T-cell (primary cell): ENCODE data around the gene KLHDC8A. TPM values are rescaled to one million over a fixed set of nuclear protein-coding genes. Genes with fewer than 3 reads are reported as not detected.

Experiments
- ATAC-seq, 4 experiments: fragments of 200-7000 bp in 3 of 4; fragments of 150-1000 bp in 1 of 4; cut with Tn5 transposase; replicated peaks in 1 of 4; 1 replicate in 3 of 4; 2 replicates in 1 of 4; pipeline ENCODE4 v1.10.0; 2021; ENCODE audit warnings: moderate library complexity in 3 of 4, mild to moderate bottlenecking in 2 of 4, moderate number of reproducible peaks in 1 of 4
- CTCF ChIA-PET, 2 donors: fragments of 300-600 bp; sonication (Branson Sonifier 250); formaldehyde crosslinking; loops; one replicate each; lab custom pipeline; 2022; ENCODE audit warnings: antibody characterized with exemption in 2 of 2; lab: Charles Lee
- POLR2A ChIA-PET, 2 donors: fragments of 300-600 bp; sonication (Branson Sonifier 250); formaldehyde crosslinking; loops; one replicate each; lab custom pipeline; 2022; ENCODE audit warnings: antibody characterized with exemption in 2 of 2; lab: Charles Lee
- DNase-seq, 35 experiments: peaks; one replicate each; pipeline versions ENCODE4 v3.0.0 to v3.0.0-alpha.2; 2013 to 2023
- H3K27ac ChIP-seq: one replicate; pipeline ENCODE4 v1.5.1; 2013; ENCODE audit warnings: low read length
- H3K27me3 ChIP-seq, 2 experiments: replicated peaks in 1 of 2; 1 replicate in 1 of 2; 2 replicates in 1 of 2; pipeline versions ENCODE4 v1.6.1 to v1.7.0; 2013; ENCODE audit warnings: low read length in 1 of 2, mixed read lengths in 1 of 2; ENCODE audit not compliant: control insufficient read depth in 2 of 2, insufficient read depth in 2 of 2; ENCODE audit errors: extremely low read depth in 1 of 2
- H3K36me3 ChIP-seq, 2 donors: 1 replicate in 1 of 2; 2 replicates in 1 of 2; pipeline versions ENCODE4 v1.6.1 to v1.7.0; 2013; ENCODE audit warnings: low read length in 1 of 2; ENCODE audit not compliant: control insufficient read depth in 2 of 2, insufficient read depth in 1 of 2; ENCODE audit errors: extremely low read depth in 1 of 2
- H3K4me1 ChIP-seq, 2 experiments: 1 replicate in 1 of 2; 2 replicates in 1 of 2; pipeline versions ENCODE4 v1.6.1 to v1.7.0; 2013; ENCODE audit warnings: low read length in 2 of 2, mixed read lengths in 1 of 2; ENCODE audit not compliant: insufficient read depth in 2 of 2, control insufficient read depth in 1 of 2; ENCODE audit errors: extremely low read depth in 1 of 2
- H3K4me3 ChIP-seq, 2 donors: 1 replicate in 1 of 2; 2 replicates in 1 of 2; pipeline versions ENCODE4 v1.5.1 to v1.7.0; 2013; ENCODE audit warnings: mild to moderate bottlenecking in 2 of 2, low read length in 1 of 2, moderate library complexity in 1 of 2; ENCODE audit not compliant: control insufficient read depth in 1 of 2; ENCODE audit errors: extremely low read depth in 1 of 2
- H3K9me3 ChIP-seq: 2 replicates; pipeline ENCODE4 v1.7.0; 2013
- H3K27ac Mint-ChIP-seq, 2 donors: one replicate each; pipeline ENCODE4 v1.8.0; 2020 to 2021; ENCODE audit warnings: mild to moderate bottlenecking in 2 of 2, mixed read lengths in 2 of 2
- H3K27me3 Mint-ChIP-seq, 2 donors: one replicate each; pipeline ENCODE4 v1.8.0; 2021 to 2022; ENCODE audit warnings: mixed read lengths in 2 of 2
- H3K36me3 Mint-ChIP-seq: one replicate; pipeline ENCODE4 v1.8.0; 2021; ENCODE audit warnings: mixed read lengths
- H3K4me1 Mint-ChIP-seq, 3 donors: one replicate each; pipeline ENCODE4 v1.8.0; 2020 to 2022; ENCODE audit warnings: mixed read lengths in 3 of 3, mild to moderate bottlenecking in 1 of 3
- H3K4me3 Mint-ChIP-seq, 3 donors: one replicate each; pipeline ENCODE4 v1.8.0; 2020 to 2022; ENCODE audit warnings: mild to moderate bottlenecking in 3 of 3, mixed read lengths in 3 of 3, moderate library complexity in 3 of 3
- H3K9me3 Mint-ChIP-seq, 3 donors: one replicate each; pipeline ENCODE4 v1.8.0; 2020 to 2022; ENCODE audit warnings: mixed read lengths in 3 of 3
- WGBS: methylation state at CpG from one replicate; pipeline ENCODE4 v1.1.5; 2013; ENCODE audit warnings: missing lambda C conversion rate; ENCODE audit not compliant: insufficient coverage; 5-methylcytosine and 5-hydroxymethylcytosine counted together
- total RNA-seq, 35 experiments: library from RNA in 6 of 35; stranded (reverse) in 6 of 35; fragments of 120-200 nt in 1 of 35; gene quantifications; one replicate each; pipeline versions ENCODE4 v1.2.1 to v1.2.4 and lab custom pipeline; 2013 to 2026

Gene KLHDC8A
- total RNA-seq, 5 donors from 2014 or later (not counting 1 experiment from before 2014, with no cell fraction given): 0.30 TPM; not detected in 4

DNA sequence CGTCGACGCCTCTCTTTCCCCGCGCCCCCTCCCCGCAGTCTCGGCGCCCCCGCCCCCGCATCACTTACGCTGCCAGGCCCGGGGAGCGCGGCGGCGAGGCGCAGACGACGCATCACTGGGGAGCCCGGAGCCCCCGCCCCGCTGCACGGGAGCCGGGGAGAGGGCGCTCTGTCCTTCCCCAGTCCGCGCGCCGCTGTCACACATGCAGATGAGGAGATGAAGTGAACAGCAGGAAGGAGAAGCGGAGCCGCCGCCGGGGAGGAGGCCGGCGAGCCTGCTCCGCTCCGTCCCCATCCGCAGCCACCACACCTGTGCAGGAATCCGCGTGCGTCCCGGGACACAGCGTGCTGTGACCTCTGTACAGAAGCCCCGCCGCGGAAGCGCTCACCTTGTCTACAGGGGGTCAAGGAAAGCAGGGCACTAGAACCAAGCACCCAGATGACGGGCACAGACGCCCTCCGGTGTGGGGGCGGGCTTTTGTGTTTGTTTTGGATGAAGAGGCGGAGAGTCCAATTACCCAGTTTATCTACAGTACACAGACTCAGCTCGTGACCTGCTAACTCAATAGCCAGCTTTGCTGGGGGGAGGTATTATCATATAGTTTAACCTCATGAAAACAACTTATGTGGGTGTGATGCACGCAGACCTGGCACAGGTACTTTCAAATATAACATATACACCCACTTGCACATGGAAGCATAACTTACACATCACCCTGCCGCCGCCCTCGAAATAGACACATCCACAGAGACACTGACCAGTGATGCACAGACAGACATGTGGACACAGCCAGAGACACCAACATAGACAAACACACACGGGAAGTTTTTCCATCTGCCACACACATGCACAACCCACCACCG, 12.4 kb downstream of the KLHDC8A start:
- H3K4me1 ChIP-seq: peaks cover 0 to 21% of the 10 kb centered on the region in 2 experiments
- no peak overlapping the region for H3K27ac ChIP-seq
- H3K36me3 Mint-ChIP-seq: no peaks in the 10 kb centered on the region
- peaks cover 11 to 15% (median 13%) of the 10 kb centered on the region in 3 donors for H3K4me1 Mint-ChIP-seq
- no peaks in the 10 kb centered on the region for H3K9me3 ChIP-seq
- ChIA-PET CTCF (no interaction called here), POLR2A (no interaction called here)
- H3K36me3 ChIP-seq: no peaks in the 10 kb centered on the region
- H3K27ac Mint-ChIP-seq: peak overlapping the region in 1 of 2 donors; percentile 48
- peak overlapping the region; percentile 34 to 46 for H3K4me3 ChIP-seq
- ATAC-seq (peak; percentile 83 to 90 (median 86)), DNase-seq (peak in 32 of 35 experiments; percentile 11 to 56 (median 34))
- H3K27me3 ChIP-seq: peaks cover 0 to 47% of the 10 kb centered on the region in 2 experiments
- H3K27me3 Mint-ChIP-seq: peaks cover 46 to 51% of the 10 kb centered on the region in 2 donors
- 9% methylated on average over 50 of the region's 59 CpGs for WGBS
- no peaks in the 10 kb centered on the region for H3K9me3 Mint-ChIP-seq
- peak overlapping the region; percentile 55 to 75 (median 67) for H3K4me3 Mint-ChIP-seq

DNA sequence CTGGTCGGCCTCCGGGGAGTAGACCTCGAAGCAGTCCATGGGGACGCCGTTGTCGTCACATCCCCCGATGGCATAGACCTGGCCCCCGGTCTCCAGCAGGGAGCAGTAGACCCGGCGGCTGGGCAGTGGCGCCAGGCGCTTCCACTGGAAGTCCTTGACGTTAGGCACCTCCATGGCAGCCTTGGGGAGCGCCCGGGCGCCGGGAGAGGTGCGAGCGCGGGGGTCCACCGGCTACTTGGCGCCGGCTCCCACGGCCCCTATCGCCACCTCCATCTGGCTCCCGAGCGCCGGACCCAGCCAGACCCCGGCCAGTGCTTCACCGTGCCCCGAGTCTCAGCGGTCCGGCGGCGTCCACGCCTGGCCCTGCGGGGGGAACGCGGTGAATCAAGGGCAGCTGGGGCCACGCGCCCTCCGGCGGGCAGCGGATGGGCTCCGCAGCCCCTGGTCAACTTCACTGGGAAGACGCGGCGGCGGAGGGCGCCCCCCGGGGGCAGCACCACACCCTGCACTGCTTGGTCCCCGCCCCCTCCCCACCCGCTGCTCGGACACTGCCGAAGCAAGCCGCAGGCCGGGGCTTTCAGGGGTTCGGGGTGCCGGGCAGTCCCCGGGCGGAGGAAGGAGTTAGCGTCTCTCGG, 13.2 kb downstream of the KLHDC8A start:
- ATAC-seq (peak; percentile 7 to 41 (median 34)), DNase-seq (peak in 5 of 35 experiments; percentile 13 to 26 (median 15))
- Mint-ChIP-seq H3K4me1 (peaks cover 11 to 15% (median 13%) of the 10 kb centered on the region in 3 donors), H3K4me3 (peak overlapping the region in 1 of 3 donors; percentile 75), H3K27ac (no peak overlapping the region), H3K36me3 (no peaks in the 10 kb centered on the region), H3K9me3 (no peaks in the 10 kb centered on the region), H3K27me3 (peaks cover 47 to 50% of the 10 kb centered on the region in 2 donors)
- H3K9me3 ChIP-seq: no peaks in the 10 kb centered on the region
- H3K27ac ChIP-seq: no peak overlapping the region
- no peaks in the 10 kb centered on the region for H3K36me3 ChIP-seq
- 7% methylated on average over 63 of the region's 63 CpGs for WGBS
- ChIA-PET POLR2A (no interaction called here), CTCF (no interaction called here)
- H3K4me3 ChIP-seq: peak overlapping the region; percentile 15 to 45
- H3K27me3 ChIP-seq: peaks cover 0 to 42% of the 10 kb centered on the region in 2 experiments
- peaks cover 0 to 21% of the 10 kb centered on the region in 2 experiments for H3K4me1 ChIP-seq

- Histone ChIP-seq H3K9me3 (no peaks in the 10 kb centered on the region), H3K27me3 (peaks cover 0 to 42% of the 10 kb centered on the region in 2 experiments), H3K4me1 (peaks cover 0 to 21% of the 10 kb centered on the region in 2 experiments), H3K4me3 (peak overlapping the region in 1 of 2 donors; percentile 45), H3K27ac (no peak overlapping the region), H3K36me3 (no peaks in the 10 kb centered on the region)
- peaks cover 11 to 15% (median 13%) of the 10 kb centered on the region in 3 donors for H3K4me1 Mint-ChIP-seq
- ChIA-PET CTCF (no interaction called here), POLR2A (no interaction called here)
- peak overlapping the region in 1 of 3 donors; percentile 68 for H3K4me3 Mint-ChIP-seq
- 40% methylated on average over 10 of the region's 12 CpGs for WGBS
- peaks cover 44 to 48% of the 10 kb centered on the region in 2 donors for H3K27me3 Mint-ChIP-seq
- no peak overlapping the region for H3K27ac Mint-ChIP-seq
- DNase-seq (no peak), ATAC-seq (no peak)
- H3K36me3 Mint-ChIP-seq: no peaks in the 10 kb centered on the region
- H3K9me3 Mint-ChIP-seq: no peaks in the 10 kb centered on the region
Observed at GRCh38 chr1:205342986-205343385, 13.7 kb downstream of the KLHDC8A start.

DNA sequence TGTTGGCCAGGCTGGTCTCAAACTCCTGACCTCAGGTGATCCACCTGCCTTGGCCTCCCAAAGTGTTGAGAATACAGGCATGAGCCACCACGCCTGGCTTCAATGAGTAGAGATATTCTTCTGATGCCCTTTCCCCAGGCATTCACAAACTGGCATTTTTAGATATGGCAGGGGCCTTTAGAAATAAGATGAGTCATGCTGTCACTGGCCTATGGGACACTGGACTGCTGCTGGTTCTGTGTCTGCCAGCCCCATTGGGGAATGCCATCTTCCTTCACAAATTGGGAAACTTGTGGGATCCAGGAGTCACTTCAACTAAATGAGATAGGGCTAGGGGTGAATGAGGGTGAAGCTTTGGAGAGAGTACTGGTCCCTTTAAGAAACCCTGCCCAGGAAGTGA, 16.0 kb downstream of the KLHDC8A start:
- ATAC-seq (no peak), DNase-seq (no peak)
- CTCF ChIA-PET: interaction anchor here in 1 of 2 donors (0.7 kb wide), 1 partner anchor 145 kb away, joined by 3 read pairs; no protein-coding TSS in a partner anchor
- Mint-ChIP-seq H3K27ac (no peak overlapping the region), H3K36me3 (no peaks in the 10 kb centered on the region), H3K27me3 (peaks cover 29 to 30% of the 10 kb centered on the region in 2 donors), H3K9me3 (no peaks in the 10 kb centered on the region), H3K4me1 (peaks cover 11 to 15% (median 13%) of the 10 kb centered on the region in 3 donors), H3K4me3 (no peak overlapping the region)
- H3K4me1 ChIP-seq: peaks cover 0 to 23% of the 10 kb centered on the region in 2 experiments
- H3K27ac ChIP-seq: no peak overlapping the region
- POLR2A ChIA-PET: no interaction called here
- WGBS: 100% methylated on average over 1 of the region's 1 CpG
- no peak overlapping the region for H3K4me3 ChIP-seq
- H3K36me3 ChIP-seq: no peaks in the 10 kb centered on the region
- peaks cover 0 to 35% of the 10 kb centered on the region in 2 experiments for H3K27me3 ChIP-seq
- no peaks in the 10 kb centered on the region for H3K9me3 ChIP-seq

GRCh38 chr1:205339717-205340116, 17.0 kb downstream of the KLHDC8A start:
- no CpG with 5 or more reads among the region's 4 CpGs for WGBS
- no peak overlapping the region for H3K4me3 ChIP-seq
- H3K27ac Mint-ChIP-seq: no peak overlapping the region
- ChIA-PET POLR2A (no interaction called here), CTCF (interaction anchor here in 1 of 2 donors (0.5 to 1.4 kb wide), 2 partner anchors 11 to 17 kb away, joined by 3 to 4 read pairs; no protein-coding TSS in a partner anchor)
- H3K9me3 Mint-ChIP-seq: no peaks in the 10 kb centered on the region
- no peaks in the 10 kb centered on the region for H3K9me3 ChIP-seq
- peaks cover 20 to 21% of the 10 kb centered on the region in 2 donors for H3K27me3 Mint-ChIP-seq
- H3K4me1 ChIP-seq: peaks cover 0 to 23% of the 10 kb centered on the region in 2 experiments
- H3K27me3 ChIP-seq: peaks cover 0 to 30% of the 10 kb centered on the region in 2 experiments
- H3K27ac ChIP-seq: no peak overlapping the region
- H3K4me1 Mint-ChIP-seq: peaks cover 12 to 14% (median 13%) of the 10 kb centered on the region in 3 donors
- H3K36me3 ChIP-seq: no peaks in the 10 kb centered on the region
- H3K4me3 Mint-ChIP-seq: no peak overlapping the region
- DNase-seq (no peak), ATAC-seq (no peak)
- no peaks in the 10 kb centered on the region for H3K36me3 Mint-ChIP-seq

GRCh38 chr1:205339197-205339702, 17.5 kb downstream of the KLHDC8A start:
- no peak overlapping the region for H3K27ac Mint-ChIP-seq
- Histone ChIP-seq H3K9me3 (no peaks in the 10 kb centered on the region), H3K4me1 (peaks cover 0 to 18% of the 10 kb centered on the region in 2 experiments), H3K36me3 (no peaks in the 10 kb centered on the region), H3K4me3 (no peak overlapping the region), H3K27ac (no peak overlapping the region), H3K27me3 (peaks cover 0 to 25% of the 10 kb centered on the region in 2 experiments)
- H3K36me3 Mint-ChIP-seq: no peaks in the 10 kb centered on the region
- CTCF ChIA-PET: interaction anchor here in 1 of 2 donors (0.5 to 1.4 kb wide), 3 partner anchors 11 to 16 kb away, joined by 3 to 4 read pairs (median 4); no protein-coding TSS in a partner anchor
- H3K27me3 Mint-ChIP-seq: peaks cover 15 to 16% of the 10 kb centered on the region in 2 donors
- POLR2A ChIA-PET: no interaction called here
- H3K4me1 Mint-ChIP-seq: peaks cover 7 to 9% (median 8%) of the 10 kb centered on the region in 3 donors
- 85% methylated on average over 16 of the region's 21 CpGs for WGBS
- DNase-seq (no peak), ATAC-seq (no peak)
- H3K9me3 Mint-ChIP-seq: no peaks in the 10 kb centered on the region
- H3K4me3 Mint-ChIP-seq: no peak overlapping the region
